ENCODE measurements around the gene FCHSD2.

- TF ChIP-seq POLR2A (IDR thresholded peaks at IDR 0.05; ENCODE audit: insufficient read depth in 1 of 2, low read depth in 2 of 2, low read length in 2 of 2) (no peak), ARNT (IDR thresholded peaks at IDR 0.05) (no peak), BRF2 (CRISPR knock-in tag; IDR thresholded peaks at IDR 0.05) (no peak), ZBTB1 (CRISPR knock-in tag; IDR thresholded peaks at IDR 0.05; ENCODE audit: borderline replicate concordance) (no peak), ZMYM3 (CRISPR knock-in tag; IDR thresholded peaks at IDR 0.05) (no peak), ZNF746 (CRISPR knock-in tag; IDR thresholded peaks at IDR 0.05) (no peak), ARID4A (CRISPR knock-in tag; IDR thresholded peaks at IDR 0.05; ENCODE audit: borderline replicate concordance) (no peak), ZBTB42 (CRISPR knock-in tag; IDR thresholded peaks at IDR 0.05) (no peak), CTCF (CRISPR knock-in tag; IDR thresholded peaks at IDR 0.05) (no peak), MAFK (conservative IDR thresholded peaks at IDR 0.05 in 1 of 2, IDR thresholded peaks at IDR 0.05 in 1 of 2; ENCODE audit: low read length in 2 of 2) (no peak), HOXD1 (CRISPR knock-in tag; IDR thresholded peaks at IDR 0.05) (no peak), SP1 (IDR thresholded peaks at IDR 0.05) (no peak), SP1 (CRISPR knock-in tag; IDR thresholded peaks at IDR 0.05) (no peak)
- TF ChIP-seq, protein P1, sequence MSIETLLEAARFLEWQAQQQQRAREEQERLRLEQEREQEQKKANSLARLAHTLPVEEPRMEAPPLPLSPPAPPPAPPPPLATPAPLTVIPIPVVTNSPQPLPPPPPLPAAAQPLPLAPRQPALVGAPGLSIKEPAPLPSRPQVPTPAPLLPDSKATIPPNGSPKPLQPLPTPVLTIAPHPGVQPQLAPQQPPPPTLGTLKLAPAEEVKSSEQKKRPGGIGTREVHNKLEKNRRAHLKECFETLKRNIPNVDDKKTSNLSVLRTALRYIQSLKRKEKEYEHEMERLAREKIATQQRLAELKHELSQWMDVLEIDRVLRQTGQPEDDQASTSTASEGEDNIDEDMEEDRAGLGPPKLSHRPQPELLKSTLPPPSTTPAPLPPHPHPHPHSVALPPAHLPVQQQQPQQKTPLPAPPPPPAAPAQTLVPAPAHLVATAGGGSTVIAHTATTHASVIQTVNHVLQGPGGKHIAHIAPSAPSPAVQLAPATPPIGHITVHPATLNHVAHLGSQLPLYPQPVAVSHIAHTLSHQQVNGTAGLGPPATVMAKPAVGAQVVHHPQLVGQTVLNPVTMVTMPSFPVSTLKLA (IDR thresholded peaks at IDR 0.05) = no peak
- TF ChIP-seq, protein P2, sequence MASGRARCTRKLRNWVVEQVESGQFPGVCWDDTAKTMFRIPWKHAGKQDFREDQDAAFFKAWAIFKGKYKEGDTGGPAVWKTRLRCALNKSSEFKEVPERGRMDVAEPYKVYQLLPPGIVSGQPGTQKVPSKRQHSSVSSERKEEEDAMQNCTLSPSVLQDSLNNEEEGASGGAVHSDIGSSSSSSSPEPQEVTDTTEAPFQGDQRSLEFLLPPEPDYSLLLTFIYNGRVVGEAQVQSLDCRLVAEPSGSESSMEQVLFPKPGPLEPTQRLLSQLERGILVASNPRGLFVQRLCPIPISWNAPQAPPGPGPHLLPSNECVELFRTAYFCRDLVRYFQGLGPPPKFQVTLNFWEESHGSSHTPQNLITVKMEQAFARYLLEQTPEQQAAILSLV (CRISPR knock-in tag; IDR thresholded peaks at IDR 0.05; ENCODE audit: borderline replicate concordance) = no peak
Measured at GRCh38 chr11:73155102-73155501, 13.0 kb upstream of the FCHSD2 start.
